Suprapubic skin (tissue), 4 donors: Measurements from ENCODE around the gene PPP4R3B. TPM values are rescaled to one million over a fixed set of nuclear protein-coding genes. Genes with fewer than 3 reads are reported as not detected.
"Not testable (repeated sequence)": the region's sequence is repeated elsewhere in the genome, so short reads cannot be mapped to it uniquely, and the experiment has no call there.

Experiments
- DNase-seq, 2 donors: peaks; one replicate each; pipeline ENCODE4 v3.0.0-alpha.2; 2019; ENCODE audit warnings: low spot score in 2 of 2
- H3K27ac ChIP-seq: fragments of 200-600 bp; sonication (generic); one replicate; pipeline ENCODE4 v1.5.1; 2019
- H3K27me3 ChIP-seq: fragments of 200-600 bp; sonication (generic); one replicate; pipeline ENCODE4 v1.5.1; 2019
- H3K36me3 ChIP-seq: fragments of 200-600 bp; sonication (generic); one replicate; pipeline ENCODE4 v1.5.1; 2019
- H3K4me1 ChIP-seq: fragments of 200-600 bp; sonication (generic); one replicate; pipeline ENCODE4 v1.5.1; 2019
- H3K4me3 ChIP-seq: fragments of 200-600 bp; sonication (generic); one replicate; pipeline ENCODE4 v1.5.1; 2019; ENCODE audit warnings: mild to moderate bottlenecking
- H3K9me3 ChIP-seq: fragments of 200-600 bp; sonication (generic); one replicate; pipeline ENCODE4 v1.5.1; 2019
- CTCF ChIP-seq, 2 donors: fragments of 200-600 bp in 1 of 2; fragments of 450-650 bp in 1 of 2; sonication (generic) in 1 of 2; IDR thresholded peaks; one replicate each; pipeline ENCODE4 v1.5.1; 2016 to 2019; ENCODE audit warnings: antibody characterized with exemption in 2 of 2, mild to moderate bottlenecking in 1 of 2, moderate library complexity in 1 of 2
- EP300 ChIP-seq: sonication (generic); formaldehyde crosslinking; IDR thresholded peaks from one replicate; pipeline ENCODE4 v1.6.1; 2017; ENCODE audit warnings: antibody characterized with exemption
- POLR2A ChIP-seq, 2 donors: fragments of 450-650 bp; IDR thresholded peaks; one replicate each; pipeline ENCODE4 v1.6.1; 2017; ENCODE audit warnings: antibody characterized with exemption in 2 of 2, mild to moderate bottlenecking in 2 of 2, moderate library complexity in 2 of 2
- POLR2AphosphoS5 ChIP-seq, 3 donors: sonication (generic); formaldehyde crosslinking; IDR thresholded peaks; one replicate each; pipeline ENCODE4 v1.6.1; 2017; ENCODE audit warnings: antibody characterized with exemption in 3 of 3
- WGBS: methylation state at CpG from one replicate; pipeline ENCODE4 v1.1.5; 2018; 5-methylcytosine and 5-hydroxymethylcytosine counted together
- total RNA-seq, 4 donors: library from RNA; depleted of rRNA; stranded (reverse); fragments of >200 nt; gene quantifications; one replicate each; pipeline ENCODE4 v1.1.0, GENCODE V29; 2016

The PPP4R3B gene
- total RNA-seq, 4 donors from 2014 or later = 46.6 to 69.2 (median 65.4) TPM

GRCh38 chr2:55555977-55556376 is 61.4 kb downstream of the PPP4R3B start:
- Histone ChIP-seq H3K36me3 (peaks cover 76% of the 10 kb centered on the region), H3K4me1 (no peaks in the 10 kb centered on the region)

GRCh38 chr2:55553321-55553720 is 64.1 kb downstream of the PPP4R3B start:
- H3K36me3 ChIP-seq = peaks cover 52% of the 10 kb centered on the region
- H3K4me1 ChIP-seq = no peaks in the 10 kb centered on the region
- DNase-seq = no peak
- WGBS = 97% methylated on average over 3 of the region's 3 CpGs
- no peaks in the 10 kb centered on the region for H3K9me3 ChIP-seq
- H3K27me3 ChIP-seq = no peaks in the 10 kb centered on the region
- no peak overlapping the region for H3K27ac ChIP-seq
- H3K4me3 ChIP-seq = no peak overlapping the region
- TF ChIP-seq CTCF (IDR thresholded peaks at IDR 0.05) (no peak), POLR2AphosphoS5 (IDR thresholded peaks at IDR 0.05) (no peak), POLR2A (IDR thresholded peaks at IDR 0.05) (no peak), EP300 (no peak)

More at GRCh38 chr2:55555977-55556376, 61.4 kb downstream of the PPP4R3B start:
- no peak overlapping the region for H3K4me3 ChIP-seq
- DNase-seq = no peak
- TF ChIP-seq EP300 (no peak), POLR2A (IDR thresholded peaks at IDR 0.05) (no peak), POLR2AphosphoS5 (IDR thresholded peaks at IDR 0.05) (no peak)
- H3K27me3 ChIP-seq = no peaks in the 10 kb centered on the region
- H3K27ac ChIP-seq = no peak overlapping the region
- no peaks in the 10 kb centered on the region for H3K9me3 ChIP-seq

GRCh38 chr2:55550368-55551102 is 66.9 kb downstream of the PPP4R3B start:
- H3K4me3 ChIP-seq = no peak overlapping the region
- no peak overlapping the region for H3K27ac ChIP-seq
- no peak for DNase-seq
- peaks cover 54% of the 10 kb centered on the region for H3K36me3 ChIP-seq
- 81% methylated on average over 4 of the region's 4 CpGs for WGBS
- H3K4me1 ChIP-seq = no peaks in the 10 kb centered on the region
- H3K27me3 ChIP-seq = no peaks in the 10 kb centered on the region
- TF ChIP-seq EP300 (no peak), CTCF (IDR thresholded peaks at IDR 0.05) (no peak), POLR2A (IDR thresholded peaks at IDR 0.05) (no peak), POLR2AphosphoS5 (IDR thresholded peaks at IDR 0.05) (no peak)
- no peaks in the 10 kb centered on the region for H3K9me3 ChIP-seq

- H3K9me3 ChIP-seq, H3K4me3 ChIP-seq, DNase-seq, H3K27me3 ChIP-seq, H3K27ac ChIP-seq, H3K4me1 ChIP-seq: not testable (repeated sequence)
- 94% methylated on average over 8 of the region's 8 CpGs for WGBS
- H3K36me3 ChIP-seq = peaks cover 56% of the 10 kb centered on the region
Observed at GRCh38 chr2:55547679-55548078, 69.7 kb downstream of the PPP4R3B start.

- Histone ChIP-seq H3K27me3 (no peaks in the 10 kb centered on the region), H3K4me3 (no peak overlapping the region), H3K36me3 (peaks cover 58% of the 10 kb centered on the region), H3K4me1 (no peaks in the 10 kb centered on the region), H3K9me3 (no peaks in the 10 kb centered on the region), H3K27ac (no peak overlapping the region)
- DNase-seq = no peak
- WGBS = 92% methylated on average over 1 of the region's 1 CpG
- no peak for TF ChIP-seq POLR2AphosphoS5 (IDR thresholded peaks at IDR 0.05)
- no peak for TF ChIP-seq EP300
- no peak for TF ChIP-seq POLR2A (IDR thresholded peaks at IDR 0.05)
- TF ChIP-seq CTCF (IDR thresholded peaks at IDR 0.05) = no peak
Observed at GRCh38 chr2:55547001-55547400, 70.4 kb downstream of the PPP4R3B start.

- DNase-seq = no peak
- Histone ChIP-seq H3K27ac (no peak overlapping the region), H3K4me3 (no peak overlapping the region), H3K36me3 (peaks cover 63% of the 10 kb centered on the region), H3K9me3 (no peaks in the 10 kb centered on the region), H3K27me3 (no peaks in the 10 kb centered on the region), H3K4me1 (no peaks in the 10 kb centered on the region)
- WGBS = 88% methylated on average over 6 of the region's 6 CpGs
- no peak for TF ChIP-seq EP300
- no peak for TF ChIP-seq POLR2AphosphoS5 (IDR thresholded peaks at IDR 0.05)
- TF ChIP-seq CTCF (IDR thresholded peaks at IDR 0.05) = no peak
- no peak for TF ChIP-seq POLR2A (IDR thresholded peaks at IDR 0.05)
Observed at GRCh38 chr2:55530539-55531081, 86.8 kb downstream of the PPP4R3B start.
